Neural cell (in vitro differentiated cells): Measurements from ENCODE around the gene GSTM5. TPM values are rescaled to one million over a fixed set of nuclear protein-coding genes. Genes with fewer than 3 reads are reported as not detected.
"Not testable (repeated sequence)": the region's sequence is repeated elsewhere in the genome, so short reads cannot be mapped to it uniquely, and the experiment has no call there.

Experiments
- H2AFZ ChIP-seq: fragments of 200-600, 300-800 bp; sonication (generic), shearing (Covaris generic); 2 replicates; pipeline ENCODE4 v1.6.0; 2014; ENCODE audit warnings: low read depth, mild to moderate bottlenecking, antibody characterized with exemption, low read length, moderate library complexity
- H3F3A ChIP-seq: fragments of 200-600 bp; shearing (Covaris generic); 2 replicates; pipeline ENCODE4 v1.6.1; 2016; ENCODE audit warnings: mild to moderate bottlenecking, moderate library complexity, mixed read lengths, antibody characterized with exemption, low read length; ENCODE audit not compliant: insufficient read depth, poor library complexity, severe bottlenecking
- H3K27ac ChIP-seq: fragments of 200-600, 300-800 bp; sonication (generic), shearing (Covaris generic); 2 replicates; pipeline ENCODE4 v1.5.1; 2014; ENCODE audit warnings: mild to moderate bottlenecking, low read length, moderate library complexity
- H3K27me3 ChIP-seq: fragments of 300-800, 200-600 bp; sonication (generic), shearing (Covaris generic); 2 replicates; pipeline ENCODE4 v1.6.0; 2014; ENCODE audit warnings: mild to moderate bottlenecking, low read depth, low read length, moderate library complexity; ENCODE audit not compliant: insufficient read depth
- H3K36me3 ChIP-seq: fragments of 300-800, 200-600 bp; sonication (generic), shearing (Covaris generic); 2 replicates; pipeline ENCODE4 v1.5.1; 2014; ENCODE audit warnings: mild to moderate bottlenecking, antibody characterized with exemption, low read length, moderate library complexity; ENCODE audit not compliant: insufficient read depth
- H3K4me2 ChIP-seq: fragments of 300-800, 200-600 bp; sonication (generic), shearing (Covaris generic); 2 replicates; pipeline ENCODE4 v1.6.0; 2014; ENCODE audit warnings: mild to moderate bottlenecking, low read length
- H3K4me3 ChIP-seq: fragments of 300-800, 200-600 bp; sonication (generic), shearing (Covaris generic); 2 replicates; pipeline ENCODE4 v1.5.1; 2014; ENCODE audit warnings: mild to moderate bottlenecking, low read length, moderate library complexity
- H3K79me2 ChIP-seq: fragments of 200-600 bp; shearing (Covaris generic); replicated peaks from 2 replicates; pipeline ENCODE4 v1.6.0; 2014; ENCODE audit warnings: mild to moderate bottlenecking, low read length, moderate library complexity; ENCODE audit not compliant: insufficient read depth
- H3K9ac ChIP-seq: fragments of 300-800, 200-600 bp; sonication (generic), shearing (Covaris generic); 2 replicates; pipeline ENCODE4 v1.6.1; 2016; ENCODE audit warnings: mild to moderate bottlenecking, low read length, mixed read lengths
- H3K9me2 ChIP-seq: fragments of 200-600 bp; shearing (Covaris generic); 2 replicates; pipeline ENCODE4 v1.6.1; 2016; ENCODE audit warnings: mild to moderate bottlenecking, low read length, mixed read lengths; ENCODE audit not compliant: insufficient read depth
- H3K9me3 ChIP-seq: fragments of 200-600, 300-800 bp; sonication (generic), shearing (Covaris generic); 2 replicates; pipeline ENCODE4 v1.6.1; 2016; ENCODE audit warnings: mild to moderate bottlenecking, mixed run types, low read length, moderate library complexity, mixed read lengths
- H4K20me1 ChIP-seq: fragments of 200-600 bp; shearing (Covaris generic); 2 replicates; pipeline ENCODE4 v1.6.1; 2016; ENCODE audit warnings: mild to moderate bottlenecking, mixed run types; ENCODE audit not compliant: insufficient read depth
- EP300 ChIP-seq: fragments of 450-650 bp; conservative IDR thresholded peaks from 2 replicates; pipeline ENCODE4 v1.6.1; 2014; ENCODE audit warnings: antibody characterized with exemption, mild to moderate bottlenecking, moderate library complexity; ENCODE audit not compliant: poor library complexity, severe bottlenecking
- EZH2 ChIP-seq: fragments of 200-600, 300-800 bp; shearing (Covaris generic), sonication (generic); IDR thresholded peaks from 2 replicates; pipeline ENCODE4 v1.6.1; 2014; ENCODE audit warnings: antibody characterized with exemption, low read length, borderline replicate concordance, mild to moderate bottlenecking; ENCODE audit not compliant: insufficient read depth, poor library complexity, severe bottlenecking
- MXI1 ChIP-seq: fragments of 450-650 bp; conservative IDR thresholded peaks from 2 replicates; pipeline ENCODE4 v1.6.1; 2014; ENCODE audit warnings: antibody characterized with exemption, mild to moderate bottlenecking; ENCODE audit not compliant: poor library complexity, severe bottlenecking
- POLR2AphosphoS5 ChIP-seq: IDR thresholded peaks from 2 replicates; pipeline ENCODE4 v1.6.1; 2012
- RAD21 ChIP-seq: fragments of 450-650 bp; conservative IDR thresholded peaks from 2 replicates; pipeline ENCODE4 v1.6.1; 2014; ENCODE audit warnings: antibody characterized with exemption, mild to moderate bottlenecking, moderate library complexity
- SMC3 ChIP-seq: fragments of 450-650 bp; conservative IDR thresholded peaks from 2 replicates; pipeline ENCODE4 v1.6.1; 2014; ENCODE audit warnings: antibody characterized with exemption, mild to moderate bottlenecking, moderate library complexity; ENCODE audit not compliant: poor library complexity
- TAF1 ChIP-seq: IDR thresholded peaks from 2 replicates; pipeline ENCODE4 v1.6.1; 2012; ENCODE audit warnings: low read depth
- polyA plus RNA-seq: library from polyadenylated mRNA; depleted of rRNA; stranded (reverse); fragments of >200 nt; gene quantifications from 2 replicates; pipeline ENCODE4 v1.2.3, GENCODE V29; 2014
- TF ChIP-seq, protein P1 (sequence below): IDR thresholded peaks from 2 replicates; pipeline ENCODE4 v1.6.1; 2012; ENCODE audit warnings: borderline replicate concordance
- TF ChIP-seq, protein P2 (sequence below): fragments of 450-650 bp; IDR thresholded peaks from 2 replicates; pipeline ENCODE4 v1.5.1; 2014; ENCODE audit warnings: antibody characterized with exemption, mild to moderate bottlenecking, moderate library complexity; ENCODE audit not compliant: poor library complexity, severe bottlenecking

Gene GSTM5
- polyA plus RNA-seq, 1 donor from 2014 or later = not detected

DNA sequence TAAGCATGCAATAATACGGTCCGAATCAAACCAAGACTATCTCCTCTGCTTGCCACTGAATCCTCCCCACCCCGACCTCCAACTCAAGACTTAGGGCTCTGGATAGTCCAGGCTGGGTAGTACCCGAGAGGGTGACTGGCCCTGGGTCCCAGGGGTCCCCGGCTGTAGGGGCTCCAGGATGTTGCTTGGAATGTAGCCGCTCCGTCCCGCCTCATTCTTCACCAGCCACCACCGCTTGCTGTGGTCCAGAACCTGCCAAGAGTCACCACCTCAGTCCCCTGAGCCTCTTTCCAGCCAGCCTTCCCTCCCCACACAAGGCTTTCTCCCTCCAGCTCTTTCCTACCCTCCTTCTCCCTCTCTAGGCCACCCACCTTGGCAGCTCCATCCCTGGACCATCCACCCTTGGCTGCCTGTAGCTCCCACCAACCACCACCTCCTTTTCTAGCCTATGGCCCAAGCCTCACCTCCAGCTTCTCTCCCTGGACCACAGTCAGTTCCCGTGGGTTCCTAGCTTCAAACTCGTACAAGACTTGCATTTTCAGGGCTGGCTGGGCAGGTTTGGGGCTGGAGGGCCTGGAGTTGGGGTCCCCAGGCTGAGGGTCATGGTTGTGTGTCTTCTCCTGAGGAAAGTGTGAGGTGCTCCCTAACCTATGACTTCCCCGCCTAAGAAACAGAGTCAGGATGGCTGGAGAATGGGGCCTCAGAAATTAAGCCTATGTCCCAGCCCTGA lies 39.6 kb downstream of the GSTM5 start:
- H3K36me3 ChIP-seq = no peaks in the 10 kb centered on the region
- no peak overlapping the region for H3K27ac ChIP-seq
- H3K79me2 ChIP-seq = no peaks in the 10 kb centered on the region
- H3K9ac ChIP-seq = no peak overlapping the region
- H3K4me3 ChIP-seq = no peak overlapping the region
- H4K20me1 ChIP-seq = no peaks in the 10 kb centered on the region
- TF ChIP-seq EP300 (no peak), POLR2AphosphoS5 (no peak), TAF1 (no peak), RAD21 (no peak)
- TF ChIP-seq, protein P1, sequence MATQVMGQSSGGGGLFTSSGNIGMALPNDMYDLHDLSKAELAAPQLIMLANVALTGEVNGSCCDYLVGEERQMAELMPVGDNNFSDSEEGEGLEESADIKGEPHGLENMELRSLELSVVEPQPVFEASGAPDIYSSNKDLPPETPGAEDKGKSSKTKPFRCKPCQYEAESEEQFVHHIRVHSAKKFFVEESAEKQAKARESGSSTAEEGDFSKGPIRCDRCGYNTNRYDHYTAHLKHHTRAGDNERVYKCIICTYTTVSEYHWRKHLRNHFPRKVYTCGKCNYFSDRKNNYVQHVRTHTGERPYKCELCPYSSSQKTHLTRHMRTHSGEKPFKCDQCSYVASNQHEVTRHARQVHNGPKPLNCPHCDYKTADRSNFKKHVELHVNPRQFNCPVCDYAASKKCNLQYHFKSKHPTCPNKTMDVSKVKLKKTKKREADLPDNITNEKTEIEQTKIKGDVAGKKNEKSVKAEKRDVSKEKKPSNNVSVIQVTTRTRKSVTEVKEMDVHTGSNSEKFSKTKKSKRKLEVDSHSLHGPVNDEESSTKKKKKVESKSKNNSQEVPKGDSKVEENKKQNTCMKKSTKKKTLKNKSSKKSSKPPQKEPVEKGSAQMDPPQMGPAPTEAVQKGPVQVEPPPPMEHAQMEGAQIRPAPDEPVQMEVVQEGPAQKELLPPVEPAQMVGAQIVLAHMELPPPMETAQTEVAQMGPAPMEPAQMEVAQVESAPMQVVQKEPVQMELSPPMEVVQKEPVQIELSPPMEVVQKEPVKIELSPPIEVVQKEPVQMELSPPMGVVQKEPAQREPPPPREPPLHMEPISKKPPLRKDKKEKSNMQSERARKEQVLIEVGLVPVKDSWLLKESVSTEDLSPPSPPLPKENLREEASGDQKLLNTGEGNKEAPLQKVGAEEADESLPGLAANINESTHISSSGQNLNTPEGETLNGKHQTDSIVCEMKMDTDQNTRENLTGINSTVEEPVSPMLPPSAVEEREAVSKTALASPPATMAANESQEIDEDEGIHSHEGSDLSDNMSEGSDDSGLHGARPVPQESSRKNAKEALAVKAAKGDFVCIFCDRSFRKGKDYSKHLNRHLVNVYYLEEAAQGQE = no peak
- H3K27me3 ChIP-seq = no peaks in the 10 kb centered on the region
- H3K9me3 ChIP-seq = no peaks in the 10 kb centered on the region
- H2AFZ ChIP-seq = no peak overlapping the region
- no peaks in the 10 kb centered on the region for H3K9me2 ChIP-seq
- no peak overlapping the region for H3K4me2 ChIP-seq
- no peaks in the 10 kb centered on the region for H3F3A ChIP-seq

DNA sequence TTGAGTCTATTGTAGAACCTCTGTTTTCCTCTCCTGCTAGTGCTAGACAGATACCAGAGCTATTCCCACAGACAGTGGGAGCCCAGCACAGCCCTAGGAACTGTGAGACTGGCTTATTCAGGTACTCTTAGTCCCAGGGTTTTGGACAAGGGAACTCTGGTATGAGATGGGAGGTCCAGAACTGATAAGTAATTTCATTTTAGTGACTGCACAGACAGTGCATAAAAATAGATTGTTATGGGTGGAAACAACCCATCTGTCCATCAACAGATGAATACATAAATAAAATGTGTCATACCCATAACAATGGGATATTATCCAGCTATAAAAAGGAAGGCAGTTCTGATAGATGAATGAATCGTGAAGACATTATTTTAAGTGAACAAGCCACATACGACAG lies 42.7 kb downstream of the GSTM5 start:
- Histone ChIP-seq H3K4me3 (no peak overlapping the region), H3K9me3 (no peaks in the 10 kb centered on the region), H3K27ac (no peak overlapping the region), H3K9me2 (no peaks in the 10 kb centered on the region), H3K79me2 (no peaks in the 10 kb centered on the region), H3F3A (no peaks in the 10 kb centered on the region), H3K9ac (no peak overlapping the region), H3K4me2 (no peak overlapping the region), H3K36me3 (no peaks in the 10 kb centered on the region), H4K20me1 (no peaks in the 10 kb centered on the region), H3K27me3 (no peaks in the 10 kb centered on the region), H2AFZ (no peak overlapping the region)
- TF ChIP-seq SMC3 = no peak
- TF ChIP-seq TAF1 = no peak
- TF ChIP-seq POLR2AphosphoS5 = no peak
- TF ChIP-seq EP300 = no peak
- no peak for TF ChIP-seq MXI1
- TF ChIP-seq, protein P1 = no peak
- no peak for TF ChIP-seq EZH2
- TF ChIP-seq, protein P2, sequence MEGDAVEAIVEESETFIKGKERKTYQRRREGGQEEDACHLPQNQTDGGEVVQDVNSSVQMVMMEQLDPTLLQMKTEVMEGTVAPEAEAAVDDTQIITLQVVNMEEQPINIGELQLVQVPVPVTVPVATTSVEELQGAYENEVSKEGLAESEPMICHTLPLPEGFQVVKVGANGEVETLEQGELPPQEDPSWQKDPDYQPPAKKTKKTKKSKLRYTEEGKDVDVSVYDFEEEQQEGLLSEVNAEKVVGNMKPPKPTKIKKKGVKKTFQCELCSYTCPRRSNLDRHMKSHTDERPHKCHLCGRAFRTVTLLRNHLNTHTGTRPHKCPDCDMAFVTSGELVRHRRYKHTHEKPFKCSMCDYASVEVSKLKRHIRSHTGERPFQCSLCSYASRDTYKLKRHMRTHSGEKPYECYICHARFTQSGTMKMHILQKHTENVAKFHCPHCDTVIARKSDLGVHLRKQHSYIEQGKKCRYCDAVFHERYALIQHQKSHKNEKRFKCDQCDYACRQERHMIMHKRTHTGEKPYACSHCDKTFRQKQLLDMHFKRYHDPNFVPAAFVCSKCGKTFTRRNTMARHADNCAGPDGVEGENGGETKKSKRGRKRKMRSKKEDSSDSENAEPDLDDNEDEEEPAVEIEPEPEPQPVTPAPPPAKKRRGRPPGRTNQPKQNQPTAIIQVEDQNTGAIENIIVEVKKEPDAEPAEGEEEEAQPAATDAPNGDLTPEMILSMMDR = no peak
- no peak for TF ChIP-seq RAD21

DNA sequence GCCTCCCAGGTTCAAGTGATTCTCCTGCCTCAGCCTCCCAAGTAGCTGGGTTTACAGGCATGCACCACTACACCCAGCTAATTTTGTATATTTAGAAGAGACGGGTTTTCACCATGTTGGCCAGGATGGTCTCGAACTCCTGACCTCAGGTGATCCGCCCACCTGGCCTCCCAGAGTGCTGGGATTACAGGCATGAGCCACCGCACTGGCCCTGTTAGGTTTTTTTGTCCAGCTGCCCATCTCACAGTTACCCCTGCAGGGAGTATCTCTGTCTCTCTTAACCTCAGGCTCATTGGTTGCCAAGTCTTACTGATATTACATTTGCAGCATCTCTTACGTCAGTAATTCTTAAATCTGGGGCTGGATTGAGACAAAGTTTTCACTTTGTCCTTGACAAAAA lies 44.3 kb downstream of the GSTM5 start:
- not testable (repeated sequence) for H3K9me3 ChIP-seq, H3K4me3 ChIP-seq, H3K4me2 ChIP-seq, H3K27me3 ChIP-seq, H3K36me3 ChIP-seq, H3K79me2 ChIP-seq, H3F3A ChIP-seq, H3K9ac ChIP-seq, H4K20me1 ChIP-seq, H3K27ac ChIP-seq, H2AFZ ChIP-seq, H3K9me2 ChIP-seq
